HEK293 (cell line): Measurements from ENCODE around the gene NTNG1.

Experiments used
- BCL11A ChIP-seq: fragments of 450-650 bp; formaldehyde crosslinking; IDR thresholded peaks from 2 replicates; pipeline ENCODE4 v1.5.1; 2016; ENCODE audit warnings: low read depth, missing biosample characterization, missing genetic modification characterization
- KLF8 ChIP-seq: fragments of 450-650 bp; formaldehyde crosslinking; IDR thresholded peaks from 2 replicates; pipeline ENCODE4 v1.5.1; 2016; ENCODE audit warnings: missing biosample characterization, missing genetic modification characterization
- MZF1 ChIP-seq: fragments of 450-650 bp; formaldehyde crosslinking; IDR thresholded peaks from 2 replicates; pipeline ENCODE4 v1.5.1; 2017; ENCODE audit warnings: missing biosample characterization, missing genetic modification characterization, borderline replicate concordance
- OSR2 ChIP-seq: fragments of 450-650 bp; formaldehyde crosslinking; IDR thresholded peaks from 2 replicates; pipeline ENCODE4 v1.5.1; 2016; ENCODE audit warnings: missing biosample characterization, missing genetic modification characterization
- SETDB1 ChIP-seq: IDR thresholded peaks from one replicate; pipeline ENCODE4 v1.6.1; 2017; ENCODE audit warnings: mild to moderate bottlenecking, low read length, moderate library complexity, mixed read lengths; ENCODE audit not compliant: insufficient read length
- ZNF138 ChIP-seq: fragments of 450-650 bp; formaldehyde crosslinking; IDR thresholded peaks from 2 replicates; pipeline ENCODE4 v1.5.1; 2016; ENCODE audit warnings: missing biosample characterization, missing genetic modification characterization, borderline replicate concordance
- ZNF174 ChIP-seq: fragments of 450-650 bp; formaldehyde crosslinking; IDR thresholded peaks from 2 replicates; pipeline ENCODE4 v1.5.0; 2017; ENCODE audit warnings: missing biosample characterization, mild to moderate bottlenecking, missing genetic modification characterization
- ZNF274 ChIP-seq, 2 experiments: fragments of 200-500 bp in 1 of 2; fragments of 450-650 bp in 1 of 2; sonication (Bioruptor generic) in 1 of 2; formaldehyde crosslinking in 1 of 2; IDR thresholded peaks; 2 replicates each; pipeline versions ENCODE4 v1.5.1 to v1.6.1; 2014 to 2016; ENCODE audit warnings: borderline replicate concordance in 1 of 2, inconsistent platforms in 1 of 2, low read length in 1 of 2, missing biosample characterization in 1 of 2, missing genetic modification characterization in 1 of 2
- ZNF292 ChIP-seq: fragments of 450-650 bp; formaldehyde crosslinking; IDR thresholded peaks from 2 replicates; pipeline ENCODE4 v1.5.1; 2016; ENCODE audit warnings: low read depth, missing biosample characterization, missing genetic modification characterization, borderline replicate concordance
- ZNF423 ChIP-seq: fragments of 450-650 bp; formaldehyde crosslinking; IDR thresholded peaks from 2 replicates; pipeline ENCODE4 v1.5.1; 2016; ENCODE audit warnings: missing biosample characterization, missing genetic modification characterization
- ZNF76 ChIP-seq: fragments of 450-650 bp; formaldehyde crosslinking; IDR thresholded peaks from 2 replicates; pipeline ENCODE4; 2016; ENCODE audit warnings: low read depth, missing biosample characterization, missing genetic modification characterization, borderline replicate concordance
- TF ChIP-seq, protein P1 (sequence below): fragments of 450-650 bp; formaldehyde crosslinking; IDR thresholded peaks from 2 replicates; pipeline ENCODE4 v1.5.1; 2016; ENCODE audit warnings: missing biosample characterization, missing genetic modification characterization, low read depth
- TF ChIP-seq, protein P2 (sequence below): fragments of 450-650 bp; formaldehyde crosslinking; IDR thresholded peaks from 2 replicates; pipeline ENCODE4 v1.5.1; 2016; ENCODE audit warnings: missing biosample characterization, missing genetic modification characterization
- TF ChIP-seq, protein P3 (sequence below): fragments of 450-650 bp; formaldehyde crosslinking; IDR thresholded peaks from 2 replicates; pipeline ENCODE4 v1.5.1; 2016; ENCODE audit warnings: missing biosample characterization, missing genetic modification characterization

GRCh38 chr1:107252271-107252670 lies 111.4 kb downstream of the NTNG1 start:
- TF ChIP-seq ZNF174 (tag by site-specific recombination) (no peak), ZNF138 (no peak), OSR2 (no peak), BCL11A (tag by site-specific recombination) (no peak), SETDB1 (no peak), ZNF76 (no peak), KLF8 (tag by site-specific recombination) (no peak), ZNF423 (tag by site-specific recombination) (no peak), ZNF292 (tag by site-specific recombination) (no peak), MZF1 (tag by site-specific recombination) (no peak), ZNF274 (IDR thresholded peaks at IDR 0.05; ENCODE audit: low read length) (no peak), ZNF274 (tag by site-specific recombination; IDR thresholded peaks at IDR 0.05; ENCODE audit: borderline replicate concordance) (no peak)
- TF ChIP-seq, protein P1, sequence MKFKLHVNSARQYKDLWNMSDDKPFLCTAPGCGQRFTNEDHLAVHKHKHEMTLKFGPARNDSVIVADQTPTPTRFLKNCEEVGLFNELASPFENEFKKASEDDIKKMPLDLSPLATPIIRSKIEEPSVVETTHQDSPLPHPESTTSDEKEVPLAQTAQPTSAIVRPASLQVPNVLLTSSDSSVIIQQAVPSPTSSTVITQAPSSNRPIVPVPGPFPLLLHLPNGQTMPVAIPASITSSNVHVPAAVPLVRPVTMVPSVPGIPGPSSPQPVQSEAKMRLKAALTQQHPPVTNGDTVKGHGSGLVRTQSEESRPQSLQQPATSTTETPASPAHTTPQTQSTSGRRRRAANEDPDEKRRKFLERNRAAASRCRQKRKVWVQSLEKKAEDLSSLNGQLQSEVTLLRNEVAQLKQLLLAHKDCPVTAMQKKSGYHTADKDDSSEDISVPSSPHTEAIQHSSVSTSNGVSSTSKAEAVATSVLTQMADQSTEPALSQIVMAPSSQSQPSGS = no peak
- TF ChIP-seq, protein P2, sequence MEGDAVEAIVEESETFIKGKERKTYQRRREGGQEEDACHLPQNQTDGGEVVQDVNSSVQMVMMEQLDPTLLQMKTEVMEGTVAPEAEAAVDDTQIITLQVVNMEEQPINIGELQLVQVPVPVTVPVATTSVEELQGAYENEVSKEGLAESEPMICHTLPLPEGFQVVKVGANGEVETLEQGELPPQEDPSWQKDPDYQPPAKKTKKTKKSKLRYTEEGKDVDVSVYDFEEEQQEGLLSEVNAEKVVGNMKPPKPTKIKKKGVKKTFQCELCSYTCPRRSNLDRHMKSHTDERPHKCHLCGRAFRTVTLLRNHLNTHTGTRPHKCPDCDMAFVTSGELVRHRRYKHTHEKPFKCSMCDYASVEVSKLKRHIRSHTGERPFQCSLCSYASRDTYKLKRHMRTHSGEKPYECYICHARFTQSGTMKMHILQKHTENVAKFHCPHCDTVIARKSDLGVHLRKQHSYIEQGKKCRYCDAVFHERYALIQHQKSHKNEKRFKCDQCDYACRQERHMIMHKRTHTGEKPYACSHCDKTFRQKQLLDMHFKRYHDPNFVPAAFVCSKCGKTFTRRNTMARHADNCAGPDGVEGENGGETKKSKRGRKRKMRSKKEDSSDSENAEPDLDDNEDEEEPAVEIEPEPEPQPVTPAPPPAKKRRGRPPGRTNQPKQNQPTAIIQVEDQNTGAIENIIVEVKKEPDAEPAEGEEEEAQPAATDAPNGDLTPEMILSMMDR = no peak
- TF ChIP-seq, protein P3, sequence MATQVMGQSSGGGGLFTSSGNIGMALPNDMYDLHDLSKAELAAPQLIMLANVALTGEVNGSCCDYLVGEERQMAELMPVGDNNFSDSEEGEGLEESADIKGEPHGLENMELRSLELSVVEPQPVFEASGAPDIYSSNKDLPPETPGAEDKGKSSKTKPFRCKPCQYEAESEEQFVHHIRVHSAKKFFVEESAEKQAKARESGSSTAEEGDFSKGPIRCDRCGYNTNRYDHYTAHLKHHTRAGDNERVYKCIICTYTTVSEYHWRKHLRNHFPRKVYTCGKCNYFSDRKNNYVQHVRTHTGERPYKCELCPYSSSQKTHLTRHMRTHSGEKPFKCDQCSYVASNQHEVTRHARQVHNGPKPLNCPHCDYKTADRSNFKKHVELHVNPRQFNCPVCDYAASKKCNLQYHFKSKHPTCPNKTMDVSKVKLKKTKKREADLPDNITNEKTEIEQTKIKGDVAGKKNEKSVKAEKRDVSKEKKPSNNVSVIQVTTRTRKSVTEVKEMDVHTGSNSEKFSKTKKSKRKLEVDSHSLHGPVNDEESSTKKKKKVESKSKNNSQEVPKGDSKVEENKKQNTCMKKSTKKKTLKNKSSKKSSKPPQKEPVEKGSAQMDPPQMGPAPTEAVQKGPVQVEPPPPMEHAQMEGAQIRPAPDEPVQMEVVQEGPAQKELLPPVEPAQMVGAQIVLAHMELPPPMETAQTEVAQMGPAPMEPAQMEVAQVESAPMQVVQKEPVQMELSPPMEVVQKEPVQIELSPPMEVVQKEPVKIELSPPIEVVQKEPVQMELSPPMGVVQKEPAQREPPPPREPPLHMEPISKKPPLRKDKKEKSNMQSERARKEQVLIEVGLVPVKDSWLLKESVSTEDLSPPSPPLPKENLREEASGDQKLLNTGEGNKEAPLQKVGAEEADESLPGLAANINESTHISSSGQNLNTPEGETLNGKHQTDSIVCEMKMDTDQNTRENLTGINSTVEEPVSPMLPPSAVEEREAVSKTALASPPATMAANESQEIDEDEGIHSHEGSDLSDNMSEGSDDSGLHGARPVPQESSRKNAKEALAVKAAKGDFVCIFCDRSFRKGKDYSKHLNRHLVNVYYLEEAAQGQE (tag by site-specific recombination) = no peak
